Type B pancreatic cell (in vitro differentiated cells): ENCODE results near the gene MS4A6A. TPM values are rescaled to one million over a fixed set of nuclear protein-coding genes. Genes with fewer than 3 reads are reported as not detected.
"Not testable (repeated sequence)": the region's sequence is repeated elsewhere in the genome, so short reads cannot be mapped to it uniquely, and the experiment has no call there.

Experiments used
- DNase-seq: peaks from one replicate; pipeline ENCODE4 v3.0.0; 2021; ENCODE audit warnings: mixed read lengths; ENCODE audit not compliant: unreplicated experiment; ENCODE audit errors: extremely low spot score
- H3K27ac Mint-ChIP-seq: 2 replicates; pipeline ENCODE4 v1.8.0; 2021; ENCODE audit warnings: mild to moderate bottlenecking, mixed read lengths
- H3K27me3 Mint-ChIP-seq: 2 replicates; pipeline ENCODE4 v1.8.0; 2021; ENCODE audit warnings: mixed read lengths
- H3K36me3 Mint-ChIP-seq: 2 replicates; pipeline ENCODE4 v1.8.0; 2021; ENCODE audit warnings: mixed read lengths
- H3K4me1 Mint-ChIP-seq: one replicate; pipeline ENCODE4 v1.8.0; 2021; ENCODE audit warnings: mixed read lengths; ENCODE audit not compliant: unreplicated experiment
- H3K4me3 Mint-ChIP-seq: 2 replicates; pipeline ENCODE4 v1.8.0; 2021; ENCODE audit warnings: mild to moderate bottlenecking, mixed read lengths
- H3K9me3 Mint-ChIP-seq: 2 replicates; pipeline ENCODE4 v1.8.0; 2021; ENCODE audit warnings: mixed read lengths
- total RNA-seq: library from RNA; stranded (reverse); gene quantifications from 2 replicates; pipeline ENCODE4 v1.2.1, GENCODE V29; 2021; ENCODE audit warnings: low replicate concordance
- TF ChIP-seq, protein P1 (sequence below): fragments of 200-600 bp; sonication (generic); conservative IDR thresholded peaks from 2 replicates; pipeline ENCODE4 v1.5.0; 2021; ENCODE audit warnings: antibody characterized with exemption, mild to moderate bottlenecking

The MS4A6A gene
- total RNA-seq, 1 donor from 2014 or later: 4.2 TPM

DNA sequence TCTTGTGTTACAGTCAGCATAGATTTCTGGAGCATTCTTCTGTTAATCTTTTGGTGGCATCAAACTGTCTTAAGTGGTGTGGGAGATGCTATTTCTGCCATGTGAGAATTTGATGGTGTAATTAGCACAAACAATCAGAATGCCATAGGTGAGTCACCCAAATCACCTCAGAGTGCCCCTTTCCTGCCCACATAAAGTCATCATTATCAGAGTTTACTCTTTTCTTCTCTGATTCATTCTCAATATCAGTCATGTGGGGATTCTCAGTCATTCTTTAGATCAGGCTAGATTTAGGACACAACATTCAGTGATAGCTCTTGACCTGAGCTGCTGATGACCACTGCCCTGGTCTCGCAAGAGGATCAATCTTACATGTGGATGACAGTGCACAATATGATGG, 23.7 kb upstream of the MS4A6A start:
- Mint-ChIP-seq H3K4me1 (no peaks in the 10 kb centered on the region), H3K4me3 (no peak overlapping the region), H3K36me3 (no peaks in the 10 kb centered on the region), H3K27me3 (no peaks in the 10 kb centered on the region), H3K27ac (no peak overlapping the region), H3K9me3 (no peaks in the 10 kb centered on the region)
- no peak for DNase-seq
- TF ChIP-seq, protein P1, sequence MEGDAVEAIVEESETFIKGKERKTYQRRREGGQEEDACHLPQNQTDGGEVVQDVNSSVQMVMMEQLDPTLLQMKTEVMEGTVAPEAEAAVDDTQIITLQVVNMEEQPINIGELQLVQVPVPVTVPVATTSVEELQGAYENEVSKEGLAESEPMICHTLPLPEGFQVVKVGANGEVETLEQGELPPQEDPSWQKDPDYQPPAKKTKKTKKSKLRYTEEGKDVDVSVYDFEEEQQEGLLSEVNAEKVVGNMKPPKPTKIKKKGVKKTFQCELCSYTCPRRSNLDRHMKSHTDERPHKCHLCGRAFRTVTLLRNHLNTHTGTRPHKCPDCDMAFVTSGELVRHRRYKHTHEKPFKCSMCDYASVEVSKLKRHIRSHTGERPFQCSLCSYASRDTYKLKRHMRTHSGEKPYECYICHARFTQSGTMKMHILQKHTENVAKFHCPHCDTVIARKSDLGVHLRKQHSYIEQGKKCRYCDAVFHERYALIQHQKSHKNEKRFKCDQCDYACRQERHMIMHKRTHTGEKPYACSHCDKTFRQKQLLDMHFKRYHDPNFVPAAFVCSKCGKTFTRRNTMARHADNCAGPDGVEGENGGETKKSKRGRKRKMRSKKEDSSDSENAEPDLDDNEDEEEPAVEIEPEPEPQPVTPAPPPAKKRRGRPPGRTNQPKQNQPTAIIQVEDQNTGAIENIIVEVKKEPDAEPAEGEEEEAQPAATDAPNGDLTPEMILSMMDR: no peak

- H3K27me3 Mint-ChIP-seq: no peaks in the 10 kb centered on the region
- H3K4me1 Mint-ChIP-seq: no peaks in the 10 kb centered on the region
- no peak overlapping the region for H3K4me3 Mint-ChIP-seq
- no peak overlapping the region for H3K27ac Mint-ChIP-seq
- H3K9me3 Mint-ChIP-seq: no peaks in the 10 kb centered on the region
- no peaks in the 10 kb centered on the region for H3K36me3 Mint-ChIP-seq
- TF ChIP-seq, protein P1: no peak
- no peak for DNase-seq
Measured at GRCh38 chr11:60204922-60205321, 22.0 kb upstream of the MS4A6A start.

DNA sequence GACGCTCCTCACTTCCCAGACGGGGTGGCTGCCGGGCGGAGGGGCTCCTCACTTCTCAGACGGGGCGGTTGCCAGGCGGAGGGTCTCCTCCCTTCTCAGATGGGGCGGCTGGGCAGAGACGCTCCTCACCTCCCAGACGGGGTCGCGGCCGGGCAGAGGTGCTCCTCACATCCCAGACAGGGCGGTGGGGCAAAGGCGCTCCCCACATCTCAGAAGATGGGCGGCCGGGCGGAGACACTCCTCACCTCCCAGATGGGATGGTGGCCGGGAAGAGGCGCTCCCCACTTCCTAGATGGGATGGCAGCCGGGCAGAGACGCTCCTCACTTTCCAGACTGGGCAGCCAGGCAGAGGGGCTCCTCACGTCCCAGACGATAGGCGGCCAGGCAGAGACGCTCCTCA, 18.5 kb upstream of the MS4A6A start:
- DNase-seq, H3K4me3 Mint-ChIP-seq, H3K36me3 Mint-ChIP-seq, H3K9me3 Mint-ChIP-seq, H3K4me1 Mint-ChIP-seq, H3K27me3 Mint-ChIP-seq, H3K27ac Mint-ChIP-seq: not testable (repeated sequence)

GRCh38 chr11:60197442-60197841, 14.6 kb upstream of the MS4A6A start:
- no peak overlapping the region for H3K27ac Mint-ChIP-seq
- peaks cover 5% of the 10 kb centered on the region for H3K4me1 Mint-ChIP-seq
- H3K27me3 Mint-ChIP-seq: no peaks in the 10 kb centered on the region
- H3K4me3 Mint-ChIP-seq: no peak overlapping the region
- DNase-seq: no peak
- H3K36me3 Mint-ChIP-seq: no peaks in the 10 kb centered on the region
- TF ChIP-seq, protein P1: no peak
- H3K9me3 Mint-ChIP-seq: no peaks in the 10 kb centered on the region

GRCh38 chr11:60195923-60196368, 13.1 kb upstream of the MS4A6A start:
- Mint-ChIP-seq H3K27me3 (no peaks in the 10 kb centered on the region), H3K9me3 (no peaks in the 10 kb centered on the region)
- TF ChIP-seq, protein P1: no peak

GRCh38 chr11:60194511-60194910, 11.6 kb upstream of the MS4A6A start:
- H3K9me3 Mint-ChIP-seq: no peaks in the 10 kb centered on the region
- no peak overlapping the region for H3K27ac Mint-ChIP-seq
- H3K27me3 Mint-ChIP-seq: no peaks in the 10 kb centered on the region
- TF ChIP-seq, protein P1: no peak
- H3K36me3 Mint-ChIP-seq: no peaks in the 10 kb centered on the region
- no peak for DNase-seq
- H3K4me3 Mint-ChIP-seq: no peak overlapping the region
- H3K4me1 Mint-ChIP-seq: peaks cover 5% of the 10 kb centered on the region

More at GRCh38 chr11:60195923-60196368, 13.1 kb upstream of the MS4A6A start:
- no peak overlapping the region for H3K27ac Mint-ChIP-seq
- H3K36me3 Mint-ChIP-seq: no peaks in the 10 kb centered on the region
- no peak for DNase-seq
- H3K4me1 Mint-ChIP-seq: peaks cover 5% of the 10 kb centered on the region
- H3K4me3 Mint-ChIP-seq: no peak overlapping the region
